AG10803 (cell line): ENCODE data around the gene CCNYL1.

Source experiments
- DNase-seq: peaks from one replicate; pipeline ENCODE4 v3.0.0; 2010; ENCODE audit warnings: low read depth
- H3K4me3 ChIP-seq: 2 replicates; pipeline ENCODE4 v1.5.1; 2011; ENCODE audit warnings: mild to moderate bottlenecking, low read length, control low read depth
- CTCF ChIP-seq: conservative IDR thresholded peaks from 2 replicates; pipeline ENCODE4 v1.5.1; 2011; ENCODE audit warnings: mild to moderate bottlenecking, low read length, control low read depth, inconsistent platforms

The CCNYL1 gene

GRCh38 chr2:207792244-207792785 lies 80.9 kb downstream of the CCNYL1 start:
- H3K4me3 ChIP-seq = no peak overlapping the region
- no peak for TF ChIP-seq CTCF
- DNase-seq = peak; percentile 49

- no peak overlapping the region for H3K4me3 ChIP-seq
- peak; percentile 19 for DNase-seq
- no peak for TF ChIP-seq CTCF
Observed at GRCh38 chr2:207796585-207797350, 85.3 kb downstream of the CCNYL1 start.

- TF ChIP-seq CTCF = no peak
- DNase-seq = no peak
- no peak overlapping the region for H3K4me3 ChIP-seq
Observed at GRCh38 chr2:207801259-207801658, 89.8 kb downstream of the CCNYL1 start.

- H3K4me3 ChIP-seq = no peak overlapping the region
- TF ChIP-seq CTCF = no peak
- no peak for DNase-seq
Observed at GRCh38 chr2:207802650-207803049, 91.2 kb downstream of the CCNYL1 start.
